ENCODE measurements around the gene FAM184A. TPM values are rescaled to one million over a fixed set of nuclear protein-coding genes. Genes with fewer than 3 reads are reported as not detected.

The FAM184A gene
- total RNA-seq, 2 donors from 2014 or later: 0.56 to 0.62 TPM

DNA sequence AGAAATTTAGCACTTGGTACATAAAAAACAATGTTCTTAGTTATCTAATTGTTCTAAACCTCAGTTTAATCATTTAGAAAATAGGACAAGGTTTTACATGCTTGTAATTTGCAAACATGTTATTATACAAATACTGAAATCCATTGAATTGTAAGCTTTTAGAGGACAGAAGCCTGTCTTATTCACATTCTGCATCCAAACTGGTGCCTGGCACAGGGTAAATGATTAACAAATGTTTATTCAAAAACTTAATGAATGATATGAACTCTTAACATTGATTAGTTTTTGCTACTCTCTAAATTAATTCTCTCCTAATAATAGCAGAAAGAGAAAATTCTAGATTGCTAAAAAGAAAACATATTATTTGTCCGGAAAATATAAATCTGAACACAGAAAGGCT lies 85.1 kb downstream of the FAM184A start:
- Histone ChIP-seq H3K9ac (ENCODE audit: low read depth in 2 of 2, low read length in 2 of 2) (no peak overlapping the region), H3K36me3 (no peaks in the 10 kb centered on the region), H3K27me3 (no peaks in the 10 kb centered on the region), H3K4me1 (no peaks in the 10 kb centered on the region), H3K4me3 (no peak overlapping the region), H3K9me3 (no peaks in the 10 kb centered on the region), H3K27ac (no peak overlapping the region)
- TF ChIP-seq, protein P1, sequence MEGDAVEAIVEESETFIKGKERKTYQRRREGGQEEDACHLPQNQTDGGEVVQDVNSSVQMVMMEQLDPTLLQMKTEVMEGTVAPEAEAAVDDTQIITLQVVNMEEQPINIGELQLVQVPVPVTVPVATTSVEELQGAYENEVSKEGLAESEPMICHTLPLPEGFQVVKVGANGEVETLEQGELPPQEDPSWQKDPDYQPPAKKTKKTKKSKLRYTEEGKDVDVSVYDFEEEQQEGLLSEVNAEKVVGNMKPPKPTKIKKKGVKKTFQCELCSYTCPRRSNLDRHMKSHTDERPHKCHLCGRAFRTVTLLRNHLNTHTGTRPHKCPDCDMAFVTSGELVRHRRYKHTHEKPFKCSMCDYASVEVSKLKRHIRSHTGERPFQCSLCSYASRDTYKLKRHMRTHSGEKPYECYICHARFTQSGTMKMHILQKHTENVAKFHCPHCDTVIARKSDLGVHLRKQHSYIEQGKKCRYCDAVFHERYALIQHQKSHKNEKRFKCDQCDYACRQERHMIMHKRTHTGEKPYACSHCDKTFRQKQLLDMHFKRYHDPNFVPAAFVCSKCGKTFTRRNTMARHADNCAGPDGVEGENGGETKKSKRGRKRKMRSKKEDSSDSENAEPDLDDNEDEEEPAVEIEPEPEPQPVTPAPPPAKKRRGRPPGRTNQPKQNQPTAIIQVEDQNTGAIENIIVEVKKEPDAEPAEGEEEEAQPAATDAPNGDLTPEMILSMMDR (IDR thresholded peaks at IDR 0.05): no peak
- DNase-seq: no peak
- intact Hi-C loops (cut with DNase I): no loop called here

DNA sequence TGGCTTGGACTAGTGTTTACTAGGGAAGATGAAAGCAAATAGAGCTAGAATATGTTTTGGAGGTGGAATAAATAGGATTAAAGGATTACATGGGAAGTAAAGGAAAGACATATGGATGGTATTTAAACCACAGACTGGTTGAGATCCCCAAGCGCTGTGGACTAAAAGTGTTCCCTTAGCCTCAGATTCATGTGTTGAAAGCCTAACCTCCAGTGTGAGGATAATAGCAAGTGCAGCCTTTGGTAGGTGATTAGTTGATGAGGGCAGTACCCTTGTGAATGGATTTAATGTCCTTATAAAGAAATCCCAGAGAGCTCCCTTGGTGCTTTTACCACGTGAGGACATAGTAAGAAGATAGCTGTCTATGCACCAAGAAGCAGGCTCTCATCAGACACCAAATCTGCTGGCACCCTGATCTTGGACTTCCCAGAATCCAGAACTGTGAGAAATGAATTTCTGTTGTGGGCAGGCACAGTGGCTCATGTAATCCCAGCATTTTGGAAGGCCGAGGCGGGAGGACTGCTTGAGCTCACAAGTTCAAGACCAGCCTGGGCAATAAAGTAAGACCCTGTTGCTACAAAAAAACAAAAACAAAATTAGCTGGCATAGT lies 86.2 kb downstream of the FAM184A start:
- Histone ChIP-seq H3K9me3 (no peaks in the 10 kb centered on the region), H3K9ac (ENCODE audit: low read depth in 2 of 2, low read length in 2 of 2) (no peak overlapping the region), H3K27ac (no peak overlapping the region), H3K27me3 (no peaks in the 10 kb centered on the region), H3K36me3 (no peaks in the 10 kb centered on the region), H3K4me1 (no peaks in the 10 kb centered on the region), H3K4me3 (no peak overlapping the region)
- intact Hi-C loops (cut with DNase I): no loop called here
- TF ChIP-seq, protein P1 (IDR thresholded peaks at IDR 0.05): no peak
- DNase-seq: no peak

DNA sequence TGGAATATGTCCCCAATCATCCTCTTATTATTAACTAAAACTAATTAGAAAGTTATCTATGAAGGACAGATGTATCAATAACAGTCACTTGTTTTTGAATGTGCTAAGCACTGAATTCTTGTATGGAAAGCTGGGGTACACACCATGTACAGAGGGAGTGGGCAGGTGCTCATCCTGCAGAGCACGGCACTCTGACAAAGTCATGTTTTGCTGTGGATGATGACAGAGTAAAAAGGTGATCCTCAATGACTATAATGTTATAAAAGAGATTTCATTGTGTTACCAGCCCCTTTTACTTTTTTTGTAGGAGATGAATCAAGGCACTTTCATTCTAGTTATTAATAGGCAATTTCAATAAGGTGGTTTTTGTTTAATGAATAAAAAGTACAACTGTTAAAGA lies 92.2 kb downstream of the FAM184A start:
- no peak overlapping the region for H3K4me3 ChIP-seq
- no peak overlapping the region for H3K9ac ChIP-seq (ENCODE audit: low read depth in 2 of 2, low read length in 2 of 2)
- no peak overlapping the region for H3K27ac ChIP-seq
- intact Hi-C loops (cut with DNase I): no loop called here
- TF ChIP-seq, protein P1 (IDR thresholded peaks at IDR 0.05): no peak
- H3K9me3 ChIP-seq: no peaks in the 10 kb centered on the region
- no peaks in the 10 kb centered on the region for H3K36me3 ChIP-seq
- H3K4me1 ChIP-seq: no peaks in the 10 kb centered on the region
- H3K27me3 ChIP-seq: no peaks in the 10 kb centered on the region
- DNase-seq: no peak

DNA sequence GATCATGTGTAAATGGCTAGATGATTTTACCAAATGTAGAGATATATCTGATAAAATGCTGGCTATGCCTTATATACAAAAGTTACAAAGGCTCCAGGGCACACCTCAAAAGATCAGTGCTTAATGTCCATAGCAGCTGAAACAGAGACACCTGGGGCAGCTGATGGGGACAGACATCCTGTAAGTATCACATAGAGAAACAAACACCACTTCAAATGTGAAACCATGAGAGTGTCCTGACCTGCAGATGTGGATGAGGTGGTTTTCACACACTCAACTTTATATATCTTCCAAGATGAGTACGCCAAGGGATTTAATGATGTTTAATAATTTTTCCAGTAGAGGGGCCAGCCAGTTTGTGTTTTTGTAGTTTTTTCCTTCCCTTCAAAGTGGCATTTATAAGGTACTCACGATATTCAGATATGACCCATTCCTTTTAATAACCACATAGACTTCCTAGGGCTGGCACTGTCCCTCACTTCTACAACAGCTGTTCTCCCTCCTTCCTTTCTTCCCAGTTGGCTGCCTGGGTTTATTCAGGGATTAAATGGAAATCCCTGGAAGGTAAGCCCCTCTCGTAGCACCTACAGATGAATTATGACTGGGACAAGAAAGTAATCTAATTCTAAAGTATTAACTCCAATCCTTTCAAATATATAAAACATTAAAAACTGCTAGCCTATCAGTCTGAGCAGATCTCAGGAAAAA lies 93.2 kb downstream of the FAM184A start:
- Histone ChIP-seq H3K36me3 (no peaks in the 10 kb centered on the region), H3K9me3 (no peaks in the 10 kb centered on the region), H3K4me1 (no peaks in the 10 kb centered on the region), H3K27ac (no peak overlapping the region), H3K4me3 (no peak overlapping the region), H3K9ac (ENCODE audit: low read depth in 2 of 2, low read length in 2 of 2) (no peak overlapping the region), H3K27me3 (no peaks in the 10 kb centered on the region)
- DNase-seq: no peak
- intact Hi-C loops (cut with DNase I): no loop called here
- TF ChIP-seq, protein P1 (IDR thresholded peaks at IDR 0.05): no peak

DNA sequence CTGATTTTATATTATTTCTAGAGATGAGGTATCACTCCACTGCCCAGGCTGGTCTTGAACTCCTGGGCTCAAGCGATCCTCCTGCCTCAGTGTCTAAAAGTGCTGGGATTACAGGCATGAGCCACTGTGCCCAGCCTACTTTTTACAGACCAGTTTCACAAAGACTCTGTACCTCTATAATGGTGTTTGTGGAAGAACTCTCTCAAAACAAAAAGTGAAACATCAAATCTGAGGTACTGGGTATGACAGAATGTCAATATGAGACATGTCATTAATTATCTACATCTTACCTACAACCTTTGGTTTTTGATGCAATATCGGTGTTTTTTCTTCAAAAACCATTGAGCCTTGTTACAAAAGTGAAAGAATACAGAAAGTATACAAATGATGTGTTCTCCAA lies 94.1 kb downstream of the FAM184A start:
- Histone ChIP-seq H3K27ac (no peak overlapping the region), H3K36me3 (no peaks in the 10 kb centered on the region), H3K27me3 (no peaks in the 10 kb centered on the region), H3K4me1 (no peaks in the 10 kb centered on the region), H3K9ac (ENCODE audit: low read depth in 2 of 2, low read length in 2 of 2) (no peak overlapping the region), H3K9me3 (no peaks in the 10 kb centered on the region), H3K4me3 (no peak overlapping the region)
- intact Hi-C loops (cut with DNase I): no loop called here
- no peak for DNase-seq
- TF ChIP-seq, protein P1 (IDR thresholded peaks at IDR 0.05): no peak
